ENCODE measurements around the gene LUC7L.
"Not testable (repeated sequence)": the region's sequence is repeated elsewhere in the genome, so short reads cannot be mapped to it uniquely, and the experiment has no call there.

LUC7L gene

GRCh38 chr16:167122-167690, 62.0 kb downstream of the LUC7L start:
- DNase-seq (ENCODE audit: low read depth in 2 of 3, low spot score in 2 of 3), result no peak

- no peak for DNase-seq (ENCODE audit: low read depth in 2 of 3, low spot score in 2 of 3)
Observed at GRCh38 chr16:166375-167121, 62.7 kb downstream of the LUC7L start.

- no peak for DNase-seq (ENCODE audit: low read depth in 2 of 3, low spot score in 2 of 3)
Observed at GRCh38 chr16:165539-166374, 63.5 kb downstream of the LUC7L start, which contains the start of gene HBM. TSS of gene HBM (plus strand) at chr16:165978. CDS start at chr16:165998, 20 bp downstream.

GRCh38 chr16:164827-165538, 64.3 kb downstream of the LUC7L start:
- no peak for DNase-seq (ENCODE audit: low read depth in 2 of 3, low spot score in 2 of 3)

DNA sequence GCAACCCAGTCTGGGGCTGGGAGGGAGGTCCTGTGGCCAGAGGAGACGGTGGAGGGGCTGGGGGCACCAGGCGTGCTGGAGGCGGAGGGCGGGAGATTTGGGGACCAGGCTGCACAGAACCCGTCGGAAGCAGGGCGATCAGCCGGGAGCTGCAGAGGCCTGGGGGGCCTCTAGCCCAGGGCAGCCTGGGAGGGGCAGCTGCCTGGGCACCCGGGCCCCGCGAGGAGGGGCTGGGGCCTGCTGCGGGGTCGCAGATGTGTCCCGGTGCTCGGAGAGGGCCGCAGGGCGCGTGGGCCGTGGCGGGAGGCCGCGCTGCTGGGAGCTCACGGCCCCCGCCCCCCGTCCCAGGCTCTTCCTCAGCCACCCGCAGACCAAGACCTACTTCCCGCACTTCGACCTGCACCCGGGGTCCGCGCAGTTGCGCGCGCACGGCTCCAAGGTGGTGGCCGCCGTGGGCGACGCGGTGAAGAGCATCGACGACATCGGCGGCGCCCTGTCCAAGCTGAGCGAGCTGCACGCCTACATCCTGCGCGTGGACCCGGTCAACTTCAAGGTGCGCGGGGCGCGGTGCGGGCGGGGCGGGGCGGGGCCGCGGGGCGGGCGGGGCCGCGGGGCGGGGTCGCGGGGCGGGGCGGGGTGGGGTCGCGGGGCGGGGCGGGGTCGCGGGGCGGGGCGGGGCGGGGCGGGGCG, 65.0 kb downstream of the LUC7L start:
- DNase-seq (ENCODE audit: low read depth in 2 of 3, low spot score in 2 of 3), result not testable (repeated sequence)

GRCh38 chr16:163696-164095, 65.6 kb downstream of the LUC7L start:
- not testable (repeated sequence) for DNase-seq (ENCODE audit: low read depth in 2 of 3, low spot score in 2 of 3)

DNA sequence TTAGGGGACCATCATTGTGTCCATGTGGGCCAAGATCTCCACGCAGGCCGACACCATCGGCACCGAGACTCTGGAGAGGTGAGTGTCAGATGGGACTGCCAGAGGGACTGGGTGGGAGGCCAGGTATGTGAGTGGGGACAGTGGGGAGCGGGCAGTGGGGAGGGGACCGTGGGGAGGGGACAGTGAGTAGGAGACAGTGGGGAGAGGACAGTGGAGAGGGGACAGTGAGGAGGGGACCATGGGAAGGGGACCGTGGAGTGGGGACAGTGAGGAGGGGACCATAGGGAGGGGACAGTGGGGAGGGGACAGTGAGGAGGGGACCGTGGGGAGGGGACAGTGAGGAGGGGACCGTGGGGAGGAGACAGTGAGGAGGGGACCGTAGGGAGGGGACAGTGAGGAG, 66.1 kb downstream of the LUC7L start:
- not testable (repeated sequence) for DNase-seq (ENCODE audit: low read depth in 2 of 3, low spot score in 2 of 3)

- no peak for DNase-seq (ENCODE audit: low read depth in 2 of 3, low spot score in 2 of 3)
Observed at GRCh38 chr16:162271-162991, 66.8 kb downstream of the LUC7L start.

GRCh38 chr16:160691-161190, 68.5 kb downstream of the LUC7L start:
- no peak for DNase-seq (ENCODE audit: low read depth in 2 of 3, low spot score in 2 of 3)

GRCh38 chr16:160242-160641, 69.0 kb downstream of the LUC7L start:
- not testable (repeated sequence) for DNase-seq (ENCODE audit: low read depth in 2 of 3, low spot score in 2 of 3)

DNA sequence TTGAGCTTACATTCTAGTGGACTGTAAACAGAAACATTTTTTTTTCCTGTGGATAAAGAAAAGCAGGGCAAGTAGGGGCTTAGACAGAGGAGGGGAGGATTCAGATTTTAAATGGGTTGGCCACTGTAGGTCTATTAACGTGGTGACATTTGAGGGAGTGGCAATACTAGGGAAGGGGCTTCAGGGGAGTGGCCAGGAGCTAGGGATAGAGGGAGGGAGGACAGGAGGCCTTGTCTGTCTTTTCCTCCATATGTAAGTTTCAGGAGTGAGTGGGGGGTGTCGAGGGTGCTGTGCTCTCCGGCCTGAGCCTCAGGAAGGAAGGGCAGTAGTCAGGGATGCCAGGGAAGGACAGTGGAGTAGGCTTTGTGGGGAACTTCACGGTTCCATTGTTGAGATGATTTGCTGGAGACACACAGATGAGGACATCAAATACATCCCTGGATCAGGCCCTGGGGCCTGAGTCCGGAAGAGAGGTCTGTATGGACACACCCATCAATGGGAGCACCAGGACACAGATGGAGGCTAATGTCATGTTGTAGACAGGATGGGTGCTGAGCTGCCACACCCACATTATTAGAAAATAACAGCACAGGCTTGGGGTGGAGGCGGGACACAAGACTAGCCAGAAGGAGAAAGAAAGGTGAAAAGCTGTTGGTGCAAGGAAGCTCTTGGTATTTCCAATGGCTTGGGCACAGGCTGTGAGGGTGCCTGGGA, 70.0 kb downstream of the LUC7L start:
- DNase-seq (ENCODE audit: low read depth in 2 of 3, low spot score in 2 of 3), result no peak

DNA sequence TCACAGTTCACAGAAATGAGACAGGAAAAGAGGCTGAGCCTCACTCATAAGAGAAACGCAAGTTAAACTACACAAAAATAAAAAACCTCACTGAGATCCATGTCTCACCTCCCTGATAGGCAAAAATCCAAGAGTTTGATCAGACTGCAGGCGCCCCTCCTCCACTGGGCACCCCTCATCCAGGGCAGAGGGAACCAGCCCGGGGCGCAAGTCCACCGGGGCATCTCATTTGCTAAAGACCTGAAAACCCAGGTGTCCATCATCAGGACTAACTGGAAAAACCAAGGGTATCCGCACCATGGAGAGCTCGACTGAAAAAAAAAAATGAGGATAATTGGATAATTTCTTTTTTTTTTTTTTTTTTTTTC, 74.2 kb downstream of the LUC7L start:
- no peak for DNase-seq (ENCODE audit: low read depth in 2 of 3, low spot score in 2 of 3)

- DNase-seq (ENCODE audit: low read depth in 2 of 3, low spot score in 2 of 3), result no peak
Observed at GRCh38 chr16:154217-155030, 74.8 kb downstream of the LUC7L start.

DNA sequence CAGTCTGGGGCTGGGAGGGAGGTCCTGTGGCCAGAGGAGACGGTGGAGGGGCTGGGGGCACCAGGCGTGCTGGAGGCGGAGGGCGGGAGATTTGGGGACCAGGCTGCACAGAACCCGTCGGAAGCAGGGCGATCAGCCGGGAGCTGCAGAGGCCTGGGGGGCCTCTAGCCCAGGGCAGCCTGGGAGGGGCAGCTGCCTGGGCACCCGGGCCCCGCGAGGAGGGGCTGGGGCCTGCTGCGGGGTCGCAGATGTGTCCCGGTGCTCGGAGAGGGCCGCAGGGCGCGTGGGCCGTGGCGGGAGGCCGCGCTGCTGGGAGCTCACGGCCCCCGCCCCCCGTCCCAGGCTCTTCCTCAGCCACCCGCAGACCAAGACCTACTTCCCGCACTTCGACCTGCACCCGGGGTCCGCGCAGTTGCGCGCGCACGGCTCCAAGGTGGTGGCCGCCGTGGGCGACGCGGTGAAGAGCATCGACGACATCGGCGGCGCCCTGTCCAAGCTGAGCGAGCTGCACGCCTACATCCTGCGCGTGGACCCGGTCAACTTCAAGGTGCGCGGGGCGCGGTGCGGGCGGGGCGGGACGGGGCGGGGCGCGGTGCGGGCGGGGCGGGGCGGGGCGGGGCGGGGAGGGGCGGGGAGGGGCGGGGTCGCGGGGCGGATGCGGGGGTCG, 75.6 kb downstream of the LUC7L start:
- DNase-seq (ENCODE audit: low read depth in 2 of 3, low spot score in 2 of 3), result not testable (repeated sequence)

DNA sequence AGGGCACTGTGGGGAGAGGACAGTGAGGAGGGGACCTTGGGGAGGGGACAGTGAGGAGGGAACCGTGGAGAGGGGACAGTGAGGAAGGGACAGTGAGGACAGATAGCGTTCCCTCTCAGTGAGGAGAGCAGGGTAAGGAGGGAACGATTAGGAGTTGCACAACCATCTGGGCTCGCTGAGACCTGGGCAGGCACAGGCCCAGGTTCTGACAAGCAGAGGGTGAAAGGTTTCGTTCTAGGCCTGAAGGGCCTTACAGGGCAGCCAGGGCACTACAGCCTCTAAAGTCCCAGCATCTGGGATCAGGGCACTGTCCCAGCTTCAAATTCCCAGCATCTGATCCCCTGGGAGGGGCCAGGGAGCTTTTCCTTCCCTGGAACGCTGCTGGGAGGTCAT, 76.1 kb downstream of the LUC7L start:
- DNase-seq (ENCODE audit: low read depth in 2 of 3, low spot score in 2 of 3), result not testable (repeated sequence)

GRCh38 chr16:152141-153128, 76.8 kb downstream of the LUC7L start, which contains the start of gene HBZ:
TSS of gene HBZ (plus strand) at chr16:152644. CDS start at chr16:152910, 266 bp downstream.
- no peak for DNase-seq (ENCODE audit: low read depth in 2 of 3, low spot score in 2 of 3)

All from activated CD8-positive, alpha-beta memory T cell treated with anti-CD3 and anti-CD28 coated beads for 48 hours (primary cell).